HG02610 (cell line): Measurements from ENCODE around the gene UBC.

Experiments used
- ATAC-seq: cut with Tn5 transposase; IDR thresholded peaks from one replicate; pipeline ENCODE4 v1.9.1; 2021; ENCODE audit warnings: mild to moderate bottlenecking, moderate library complexity; ENCODE audit not compliant: unreplicated experiment

Gene UBC

GRCh38 chr12:124914392-124915238 is at the start of gene UBC:
UBC (minus strand) TSS chr12:124914650; CDS start chr12:124913771, 879 bp downstream.
- peak; percentile 20 for ATAC-seq

GRCh38 chr12:124963211-124963610 is 48.8 kb upstream of the UBC start:
- ATAC-seq, result no peak

GRCh38 chr12:124961055-124961454 is 46.6 kb upstream of the UBC start:
- ATAC-seq, result no peak

GRCh38 chr12:124956571-124956970 is 42.1 kb upstream of the UBC start:
- ATAC-seq, result no peak

GRCh38 chr12:124954771-124955170 is 40.3 kb upstream of the UBC start:
- no peak for ATAC-seq

- ATAC-seq, result no peak
Measured at GRCh38 chr12:124953689-124954405, 39.4 kb upstream of the UBC start.

GRCh38 chr12:124952801-124953200 is 38.4 kb upstream of the UBC start:
- ATAC-seq, result no peak

GRCh38 chr12:124952295-124952694 is 37.8 kb upstream of the UBC start:
- ATAC-seq, result no peak

- ATAC-seq, result no peak
Measured at GRCh38 chr12:124949779-124950728, 35.6 kb upstream of the UBC start.

- no peak for ATAC-seq
Measured at GRCh38 chr12:124949066-124949465, 34.6 kb upstream of the UBC start.

- ATAC-seq, result no peak
Measured at GRCh38 chr12:124947561-124948398, 33.3 kb upstream of the UBC start.

- no peak for ATAC-seq
Measured at GRCh38 chr12:124947013-124947412, 32.6 kb upstream of the UBC start.

GRCh38 chr12:124946447-124946793 is 32.0 kb upstream of the UBC start:
- no peak for ATAC-seq

GRCh38 chr12:124941170-124941527 is 26.7 kb upstream of the UBC start:
- no peak for ATAC-seq

- peak; percentile 32 for ATAC-seq
Measured at GRCh38 chr12:124940393-124941169, 26.1 kb upstream of the UBC start.

- ATAC-seq, result peak; percentile 0
Measured at GRCh38 chr12:124940143-124940392, 25.6 kb upstream of the UBC start.

GRCh38 chr12:124939421-124940142 is 25.1 kb upstream of the UBC start:
- peak; percentile 65 for ATAC-seq

- ATAC-seq, result peak; percentile 24
Measured at GRCh38 chr12:124939079-124939420, 24.6 kb upstream of the UBC start.

- ATAC-seq, result no peak
Measured at GRCh38 chr12:124938587-124938986, 24.1 kb upstream of the UBC start.
